AG20443 (cell line): ENCODE measurements around the gene MICU1.
"Not testable (repeated sequence)": the region's sequence is repeated elsewhere in the genome, so short reads cannot be mapped to it uniquely, and the experiment has no call there.

Source experiments
- DNase-seq: peaks from one replicate; pipeline ENCODE4 v3.0.0; 2012; ENCODE audit warnings: low spot score, mixed read lengths

MICU1 gene

DNA sequence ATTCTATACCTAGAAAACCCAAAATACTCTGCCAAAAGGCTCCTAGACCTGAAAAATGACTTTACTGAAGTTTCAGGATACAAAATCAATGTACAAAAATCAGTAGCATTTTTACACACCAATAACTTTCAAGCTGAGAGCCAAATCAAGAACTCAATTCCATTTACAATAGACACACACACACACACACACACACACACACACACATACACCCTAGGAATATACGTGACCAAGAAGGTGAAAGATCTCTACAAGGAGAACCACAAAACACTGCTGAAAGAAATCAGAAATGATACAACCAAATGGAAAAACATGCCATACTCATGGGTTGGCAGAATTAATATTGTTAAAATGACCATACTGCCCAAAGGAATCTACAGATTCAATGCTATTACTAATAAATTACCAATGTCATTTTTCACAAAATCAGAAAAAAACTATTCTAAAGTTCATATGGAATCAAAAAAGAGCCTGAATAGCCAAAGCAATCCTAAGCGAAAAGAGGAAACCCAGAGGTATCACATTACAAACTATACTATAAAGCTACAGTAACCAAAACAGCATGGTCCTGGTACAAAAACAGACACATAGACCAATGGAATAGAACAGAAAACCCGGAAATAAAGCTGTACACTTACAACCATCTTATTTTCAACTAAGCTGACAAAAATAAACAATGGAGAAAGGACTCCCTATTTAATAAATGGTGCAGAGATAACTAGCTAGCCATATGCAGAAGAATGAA is 122.0 kb downstream of the MICU1 start:
- no peak for DNase-seq

DNA sequence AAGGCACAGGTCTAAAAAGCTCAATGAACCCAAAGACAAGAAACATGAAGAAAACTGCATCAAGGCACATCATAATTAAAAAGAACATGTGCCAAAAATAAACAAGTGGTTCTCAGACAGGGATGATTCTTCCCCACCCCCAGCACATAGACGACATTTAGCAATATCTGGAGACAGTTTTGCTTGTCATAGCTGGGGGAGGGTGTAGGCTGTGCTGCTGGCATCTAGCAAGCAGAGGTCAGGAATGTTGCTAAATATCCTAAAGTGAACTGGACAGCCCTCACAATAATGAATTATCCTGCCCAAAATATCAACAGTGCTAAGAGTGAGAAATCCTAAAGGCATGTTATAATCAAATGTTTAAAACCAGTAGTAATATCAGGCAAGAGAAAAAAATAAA is 122.6 kb downstream of the MICU1 start:
- DNase-seq, result peak; percentile 70

DNA sequence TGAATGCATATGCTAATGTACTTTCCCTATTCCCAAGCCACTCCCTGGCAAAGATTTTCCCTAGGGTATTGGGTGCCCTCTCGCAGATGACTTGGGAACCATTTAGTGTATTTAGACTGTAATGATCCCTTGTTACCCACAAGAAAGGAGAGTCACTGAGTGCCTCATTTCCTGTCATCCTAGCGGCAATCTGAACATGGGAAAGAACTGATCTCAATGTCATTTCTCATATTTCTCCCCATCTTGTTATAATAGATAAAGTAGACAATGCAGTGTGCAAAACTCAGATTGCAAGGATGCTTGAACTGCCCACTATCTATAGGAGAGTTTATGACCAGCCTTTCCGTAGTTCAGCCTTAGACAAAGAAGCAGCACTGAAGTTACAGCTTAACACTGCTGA is 123.3 kb downstream of the MICU1 start:
- no peak for DNase-seq

DNA sequence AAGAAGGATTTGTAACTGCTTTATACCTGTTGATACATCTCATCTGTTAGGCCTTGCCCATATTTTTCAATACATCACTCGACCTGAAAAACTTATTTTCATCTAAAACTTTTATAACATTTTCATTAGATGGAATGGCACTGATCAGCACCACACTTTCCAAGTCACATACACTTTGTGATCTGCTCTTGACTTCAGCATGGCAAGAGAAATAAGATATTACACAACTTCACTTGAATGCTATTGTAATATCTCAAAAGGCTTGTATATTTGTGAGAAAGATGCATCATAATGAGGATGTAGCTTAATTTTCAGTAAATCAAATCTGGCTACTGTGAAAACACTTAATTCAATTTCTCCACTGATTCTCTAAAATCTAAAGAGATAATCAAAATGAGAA is 126.2 kb downstream of the MICU1 start:
- no peak for DNase-seq

DNA sequence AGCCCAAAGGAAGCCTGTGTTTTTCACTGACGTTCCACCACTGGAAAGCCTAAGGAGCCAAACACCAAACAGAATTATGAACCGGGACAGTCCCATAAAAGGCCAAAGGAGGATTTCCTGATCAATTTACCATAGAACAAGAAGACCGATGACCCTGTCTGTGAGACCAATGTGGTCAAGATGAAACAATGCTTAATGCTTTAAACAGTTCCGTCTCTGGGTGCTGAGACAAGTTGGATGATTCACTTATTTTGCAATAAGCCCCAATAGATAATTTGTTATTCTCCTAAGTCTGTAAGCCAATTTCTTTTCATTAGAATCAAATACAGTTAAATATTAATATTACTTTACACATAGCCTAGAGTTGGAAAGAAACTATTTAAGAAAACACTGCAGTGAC is 134.9 kb downstream of the MICU1 start:
- peak; percentile 40 for DNase-seq

DNA sequence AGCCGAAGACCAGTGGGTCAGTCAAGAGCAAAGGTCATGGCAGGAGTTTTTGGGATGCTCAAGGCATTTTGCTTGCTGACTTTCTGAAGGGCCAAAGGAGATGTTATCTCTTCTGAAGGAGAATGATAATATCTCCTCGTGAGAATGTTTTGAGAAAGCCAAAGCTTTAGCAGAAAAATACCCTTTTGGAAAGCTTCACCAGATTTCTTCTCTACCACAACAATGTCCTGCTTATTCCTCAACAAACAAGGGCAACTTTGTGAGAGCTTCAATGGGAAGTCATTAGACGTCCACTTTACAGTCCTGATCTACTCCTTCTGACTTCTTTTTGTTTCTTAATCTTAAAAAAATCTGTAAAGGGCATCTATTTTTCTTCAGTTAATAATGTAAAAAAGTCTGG is 138.4 kb downstream of the MICU1 start:
- DNase-seq, result no peak

DNA sequence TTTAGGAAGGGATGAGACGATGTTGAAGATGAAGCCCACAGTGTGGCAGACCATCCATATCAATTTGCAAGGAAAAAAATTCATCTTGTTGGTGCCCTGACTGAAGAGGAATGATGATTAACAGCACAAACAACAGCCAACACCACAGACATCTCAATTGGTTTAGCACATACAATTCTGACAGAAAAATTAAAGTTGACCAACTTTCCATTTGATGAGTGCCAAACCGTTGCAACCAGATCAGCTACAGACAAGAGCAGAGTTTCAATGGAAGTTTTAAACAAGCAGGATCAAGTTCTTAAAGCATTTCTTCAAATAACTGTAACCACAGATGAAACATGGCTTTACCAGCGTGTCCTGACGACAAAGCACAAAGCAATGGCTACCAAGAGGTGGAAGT is 138.8 kb downstream of the MICU1 start:
- no peak for DNase-seq

DNA sequence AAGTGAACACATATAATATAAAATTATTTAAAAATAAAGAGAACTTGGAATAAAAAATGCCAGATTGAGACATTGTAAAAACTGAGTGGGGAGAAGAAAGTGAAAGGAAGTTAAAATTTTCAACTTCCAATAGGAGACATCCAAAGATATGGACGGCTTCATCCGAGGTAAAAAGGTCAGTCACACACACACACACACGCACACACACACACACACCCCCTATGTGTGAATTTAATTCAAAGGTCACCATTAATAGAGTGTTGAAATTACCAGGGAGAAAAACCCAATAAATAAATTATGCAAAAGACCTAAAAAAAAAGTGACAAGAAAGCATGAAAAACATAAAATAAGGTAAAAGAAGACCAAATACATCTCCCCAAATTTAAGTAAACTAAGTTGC is 140.2 kb downstream of the MICU1 start:
- DNase-seq, result no peak

DNA sequence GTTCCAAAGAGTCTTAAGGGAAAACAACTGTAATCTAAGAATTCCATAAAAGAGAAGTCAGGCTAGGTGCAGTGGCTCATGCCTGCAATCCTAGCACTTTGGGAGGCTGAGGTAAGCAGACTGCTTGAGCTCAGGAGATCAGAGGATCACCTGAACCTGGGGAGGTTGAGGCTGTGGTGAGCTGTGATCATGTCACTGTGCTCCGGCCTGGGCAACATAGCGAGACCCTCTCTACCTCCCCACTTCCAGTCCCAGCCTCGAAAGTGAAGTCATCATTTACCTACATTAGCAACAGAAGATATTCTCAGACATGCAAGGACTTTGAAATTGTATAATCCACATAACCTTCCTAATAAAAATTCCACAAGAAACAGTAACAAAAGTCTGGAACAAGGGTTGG is 141.4 kb downstream of the MICU1 start:
- DNase-seq, result no peak

DNA sequence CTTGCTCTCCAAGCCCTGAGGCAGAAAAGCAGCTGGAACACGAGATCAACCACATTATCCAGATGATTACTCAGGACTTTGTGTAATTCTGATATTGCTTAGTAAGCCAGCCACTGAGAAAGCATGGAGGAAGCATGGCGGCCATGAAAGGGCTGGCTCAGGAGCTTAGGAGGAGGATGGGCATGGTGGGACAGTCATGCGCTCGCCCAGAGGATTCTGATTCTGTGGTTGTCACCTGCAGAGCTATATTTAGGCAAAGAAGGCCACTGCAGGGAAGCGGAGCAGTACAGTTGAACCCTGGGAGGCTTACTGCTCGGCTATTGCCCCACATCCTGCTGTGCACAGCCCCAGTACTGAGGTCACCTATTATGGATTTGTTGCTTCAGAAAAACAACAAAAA is 142.4 kb downstream of the MICU1 start:
- no peak for DNase-seq

DNA sequence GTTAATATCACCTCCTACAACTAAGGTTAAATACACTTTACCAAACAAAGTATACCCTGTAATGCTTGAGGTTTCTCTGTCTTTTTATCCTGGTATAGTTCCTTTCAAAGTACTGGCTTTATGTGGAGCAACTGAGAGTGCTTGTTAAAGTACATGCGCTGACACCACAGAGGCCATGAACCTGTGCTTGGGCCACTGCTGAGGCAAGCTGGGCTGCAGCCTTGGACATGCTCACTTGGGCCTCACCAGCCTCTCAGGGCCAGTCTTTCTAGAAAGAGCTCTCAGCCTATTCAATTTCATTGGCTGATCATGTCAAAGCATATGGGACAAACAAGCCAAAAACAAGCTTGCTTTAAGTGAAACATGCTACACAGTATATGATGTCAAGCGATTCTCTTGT is 145.0 kb downstream of the MICU1 start:
- DNase-seq, result no peak

DNA sequence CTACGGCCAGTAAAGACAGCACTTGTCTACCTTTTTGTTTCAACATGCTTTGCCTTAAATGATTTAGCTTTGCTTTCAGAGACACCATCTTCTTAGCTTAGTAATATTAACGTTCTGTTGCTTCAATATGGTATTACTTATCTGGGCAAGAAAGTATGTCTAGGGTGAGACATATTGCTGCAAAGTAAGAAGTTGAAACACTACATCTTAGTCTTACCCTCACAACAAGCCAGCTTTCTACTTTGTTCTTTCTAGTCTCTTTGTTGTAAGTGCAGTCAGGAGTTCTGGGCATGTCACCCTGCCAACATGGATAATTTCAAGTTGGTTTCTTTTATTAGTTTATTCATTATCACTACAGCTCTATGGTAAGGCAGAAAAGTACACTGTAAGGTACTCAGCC is 148.4 kb downstream of the MICU1 start:
- no peak for DNase-seq

DNA sequence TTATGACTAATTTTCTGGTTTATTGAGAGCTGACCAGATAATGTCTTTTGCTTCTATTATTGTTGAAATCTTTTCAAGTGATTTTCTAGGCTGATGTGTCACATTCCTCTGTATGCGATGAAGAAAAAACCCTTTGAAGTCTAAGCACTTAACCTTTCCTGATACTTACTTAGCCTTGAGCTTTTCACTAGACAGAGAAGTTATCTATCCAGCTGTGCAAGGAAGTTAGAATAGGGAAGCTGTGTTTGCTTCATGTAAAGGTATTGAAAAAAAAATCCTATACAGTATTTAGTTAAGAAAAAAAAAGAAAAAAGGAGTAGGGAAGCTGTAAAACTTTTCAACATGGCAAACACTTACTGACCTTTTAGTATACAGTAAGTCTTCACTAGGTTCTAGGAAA is 153.6 kb downstream of the MICU1 start:
- DNase-seq, result no peak

DNA sequence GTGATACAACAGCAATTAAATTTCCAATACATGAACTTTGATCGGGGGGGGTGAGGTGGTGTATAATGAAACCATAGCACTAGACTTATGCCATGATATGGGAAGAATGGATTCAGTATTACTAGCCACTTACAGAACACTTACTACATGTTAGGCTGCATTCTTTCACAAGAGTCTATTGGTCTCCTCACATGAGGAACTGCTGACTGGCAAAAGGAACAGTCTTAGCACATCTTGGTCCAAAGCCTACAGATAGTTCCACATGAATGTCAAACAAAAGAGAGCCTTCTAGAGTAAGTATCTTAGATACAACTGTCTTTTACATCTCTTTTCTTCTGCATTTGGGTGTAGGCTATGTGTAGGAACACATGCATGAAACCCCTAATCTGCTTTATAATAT is 155.2 kb downstream of the MICU1 start:
- DNase-seq, result no peak

DNA sequence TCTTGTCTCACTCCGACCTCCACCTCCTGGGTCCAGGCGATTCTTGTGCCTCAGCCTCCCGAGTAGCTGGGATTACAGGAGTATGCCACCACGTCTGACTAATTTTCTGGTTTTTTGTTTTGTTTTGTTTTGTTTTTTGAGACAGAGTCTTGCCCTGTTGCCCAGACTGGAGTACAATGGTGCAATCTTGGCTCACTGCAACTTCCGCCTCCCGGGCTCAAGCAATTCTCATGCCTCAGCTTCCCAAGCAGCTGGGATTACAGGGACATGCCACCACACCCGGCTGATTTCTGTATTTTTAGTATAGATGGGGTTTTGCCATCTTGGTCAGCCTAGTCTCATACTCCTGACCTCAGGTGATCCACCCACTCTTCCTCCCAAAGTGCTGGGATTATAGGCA is 158.8 kb downstream of the MICU1 start:
- not testable (repeated sequence) for DNase-seq

DNA sequence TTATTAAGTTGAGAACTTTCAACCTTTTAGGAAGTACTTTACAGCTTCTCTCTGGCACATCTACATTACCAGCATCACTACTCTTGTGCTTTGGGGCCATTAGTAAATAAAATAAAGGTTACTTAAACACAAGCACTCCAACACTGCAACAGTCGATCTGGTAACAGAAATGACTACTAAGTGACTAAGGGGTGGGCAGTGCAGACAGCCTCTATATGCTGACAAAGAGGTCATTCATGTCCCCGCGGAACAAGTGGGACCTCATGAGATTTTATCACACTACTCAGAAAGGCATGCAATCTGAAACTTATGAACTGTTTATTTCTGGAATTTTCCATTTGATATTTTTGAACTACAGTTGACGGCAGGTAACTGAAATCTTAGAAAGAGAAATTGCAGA is 159.9 kb downstream of the MICU1 start:
- no peak for DNase-seq

DNA sequence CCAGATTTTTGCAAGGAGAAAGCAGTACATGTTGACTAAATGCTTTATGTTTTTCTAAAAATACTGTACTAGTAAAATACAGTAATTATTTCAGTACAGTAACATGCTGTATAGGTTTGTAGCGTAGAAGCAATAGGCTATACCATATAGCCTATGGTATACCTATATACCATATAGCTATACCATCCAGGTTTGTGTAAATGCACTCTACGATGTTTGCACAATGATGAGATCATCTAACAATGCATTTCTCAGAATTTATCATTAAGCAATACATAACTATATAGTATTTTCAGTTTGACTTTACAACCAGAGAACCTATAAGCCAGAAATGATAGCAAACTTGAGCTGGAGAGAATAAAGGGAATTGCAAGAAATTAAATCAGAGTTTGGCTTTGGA is 161.4 kb downstream of the MICU1 start:
- DNase-seq, result no peak

DNA sequence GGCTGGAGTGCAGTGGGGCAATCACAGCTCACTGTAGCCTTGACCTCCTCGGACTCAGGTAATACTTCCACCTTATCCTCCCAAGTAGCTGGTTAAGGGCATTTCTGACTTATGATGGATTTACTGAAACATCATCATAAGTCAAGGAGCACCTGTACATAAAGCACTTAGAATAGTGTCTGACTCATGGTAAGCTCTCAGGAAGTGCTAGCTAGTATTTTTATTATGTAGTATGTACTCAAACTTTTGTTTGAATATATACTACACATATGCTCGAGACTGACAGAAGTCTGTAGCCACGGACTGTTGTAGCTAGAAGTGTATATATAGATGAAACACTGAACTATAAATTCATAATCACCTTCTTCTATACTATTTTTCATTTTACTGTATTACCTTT is 163.6 kb downstream of the MICU1 start:
- no peak for DNase-seq

DNA sequence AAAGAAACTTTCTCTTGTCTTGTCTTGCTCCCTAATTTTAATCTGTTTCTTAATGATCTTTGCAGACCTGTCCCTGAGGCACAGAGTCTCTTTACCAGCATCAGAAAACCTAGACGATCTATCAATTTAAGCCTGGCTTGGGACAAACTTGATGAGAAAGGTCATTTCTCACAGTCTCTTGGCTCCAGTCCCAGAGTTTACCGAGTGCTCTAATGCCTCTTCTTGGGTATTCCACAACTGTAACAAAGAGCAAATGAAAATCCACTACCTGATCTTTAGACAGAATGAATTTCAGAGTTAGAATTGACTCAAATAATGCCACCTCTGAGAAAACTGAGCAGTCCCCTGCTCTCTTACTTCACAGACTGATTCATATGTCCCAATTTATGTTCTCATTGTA is 164.8 kb downstream of the MICU1 start:
- DNase-seq, result no peak

DNA sequence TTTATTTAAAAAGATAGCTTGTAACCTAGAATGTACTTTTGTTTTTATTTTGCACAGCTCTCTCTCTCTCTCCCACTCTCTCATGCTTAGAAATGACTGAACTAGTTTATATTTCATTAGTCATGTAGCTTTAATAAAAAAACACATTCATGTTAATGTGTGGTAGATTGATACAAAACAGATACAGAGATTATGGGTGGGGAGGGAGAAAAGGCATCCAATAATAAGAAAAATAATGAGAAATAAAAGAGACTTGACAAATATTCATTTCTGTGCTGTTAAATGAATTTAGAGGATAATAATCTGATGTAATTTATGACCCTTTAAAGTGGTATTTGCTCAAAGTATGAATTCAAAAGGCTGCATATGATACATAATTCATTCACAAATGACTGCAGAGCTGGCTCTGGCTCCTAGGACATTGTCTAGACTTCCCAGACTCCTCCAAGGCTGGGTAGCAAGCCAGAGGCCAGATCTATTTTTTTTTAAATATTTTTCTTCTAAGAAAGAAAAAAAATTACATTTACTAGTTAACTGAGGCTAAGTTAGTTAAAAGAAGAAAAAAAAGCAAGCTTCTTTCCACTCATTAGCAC is 165.5 kb downstream of the MICU1 start:
- DNase-seq, result no peak

DNA sequence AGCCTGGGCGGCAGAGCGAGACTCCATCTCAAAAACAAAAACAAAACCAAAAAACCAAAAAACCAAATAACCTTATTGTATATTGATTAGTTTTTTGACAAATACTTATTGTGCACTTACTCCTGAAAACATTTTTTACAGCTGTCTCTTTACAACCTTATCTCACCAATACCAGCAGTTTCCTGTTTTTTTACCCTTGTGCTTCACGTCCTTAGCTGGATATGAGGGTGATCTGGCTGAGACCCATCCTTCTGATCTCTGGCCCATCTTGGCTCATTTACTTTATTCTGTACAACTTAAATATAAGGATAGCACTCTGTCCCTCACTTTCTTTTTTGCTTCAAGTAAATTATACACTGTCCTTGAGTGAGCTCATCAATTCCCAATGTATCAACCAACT is 166.6 kb downstream of the MICU1 start:
- DNase-seq, result no peak

DNA sequence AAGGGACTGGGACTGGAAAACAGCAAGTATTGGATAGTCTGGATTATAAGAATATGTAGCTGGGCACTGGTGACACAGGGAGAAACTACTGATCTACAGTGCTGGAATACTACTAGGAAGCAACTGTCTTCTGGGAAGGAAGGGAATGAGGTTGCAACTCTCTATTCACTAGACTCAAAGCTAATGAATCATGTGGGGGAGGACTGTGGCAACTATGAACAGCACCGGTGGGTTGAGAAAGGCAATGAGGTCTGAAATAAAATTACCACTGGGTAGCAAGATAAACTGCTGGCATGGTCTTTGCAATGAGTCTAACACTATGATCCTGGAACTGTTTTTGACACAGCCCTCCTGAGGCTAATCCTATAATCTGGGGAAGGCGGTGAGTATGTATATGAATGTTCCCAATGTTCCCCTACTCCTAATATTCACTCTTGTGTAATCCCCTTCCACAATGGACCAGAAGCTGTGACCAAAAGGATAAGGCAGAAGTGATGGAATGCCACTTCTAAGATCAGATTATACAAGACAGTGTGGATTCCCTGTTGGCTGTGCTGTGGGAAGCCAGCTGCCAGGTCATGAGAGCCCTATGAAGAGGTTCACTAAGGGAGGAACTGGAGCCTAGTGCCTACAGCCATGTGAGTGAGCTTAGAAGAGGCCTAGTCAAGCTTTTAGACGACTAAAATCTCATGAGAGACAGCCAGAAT is 169.8 kb downstream of the MICU1 start:
- DNase-seq, result peak; percentile 7

DNA sequence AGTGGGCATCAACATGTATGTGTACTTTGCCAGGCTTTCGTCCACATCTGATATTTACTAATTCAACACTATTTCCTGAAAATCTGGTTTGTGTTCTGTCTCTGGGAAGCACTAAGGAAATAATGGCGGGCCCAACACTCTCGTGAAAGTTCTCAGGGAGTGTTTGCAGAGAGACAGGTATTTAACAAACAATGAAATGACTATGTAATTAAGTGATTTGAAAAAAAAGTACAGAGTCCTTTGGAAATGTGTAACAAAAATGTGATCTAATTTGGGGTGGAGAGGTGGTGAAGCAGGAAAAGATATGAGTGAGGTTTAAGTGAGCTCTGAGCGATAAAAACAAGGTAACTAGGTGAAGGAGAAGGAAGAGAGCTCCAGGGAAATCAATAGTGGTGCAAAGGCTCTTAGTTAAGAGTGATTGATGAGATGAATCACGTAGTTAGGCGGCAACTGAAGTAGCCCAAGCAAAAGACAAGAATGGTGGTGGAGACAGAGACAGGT is 175.9 kb downstream of the MICU1 start:
- DNase-seq, result no peak
